ENCODE data around the gene EIF3I.

DNA sequence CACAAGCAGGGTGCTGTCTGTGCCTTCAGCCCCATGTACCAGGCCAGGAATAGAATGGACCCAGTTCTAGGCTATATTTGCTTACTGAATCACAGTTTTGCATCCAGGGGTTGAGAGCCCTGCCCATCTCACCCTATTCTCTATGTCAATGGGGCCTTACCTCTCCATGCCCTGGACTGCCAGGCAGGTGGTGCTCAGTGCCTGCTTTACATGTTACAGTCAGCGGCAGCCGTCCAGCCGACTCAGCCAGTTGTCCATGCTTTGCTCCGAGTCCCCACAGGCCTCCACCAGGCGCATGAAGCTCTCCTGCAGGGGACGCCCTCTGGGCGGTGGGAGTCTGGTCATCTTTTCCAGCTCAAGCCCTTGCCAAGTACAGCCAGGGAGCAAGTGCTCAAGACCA, 12.6 kb downstream of the EIF3I start:
- no peak for TF ChIP-seq TCF12 (IDR thresholded peaks at IDR 0.05; ENCODE audit: low read depth, low read length)
- TF ChIP-seq TAF1 (IDR thresholded peaks at IDR 0.05; ENCODE audit: low read depth, low read length): no peak
- TF ChIP-seq CREB1 (IDR thresholded peaks at IDR 0.05): no peak
- TF ChIP-seq EP300 (IDR thresholded peaks at IDR 0.05; ENCODE audit: borderline replicate concordance in 1 of 2, low read depth in 2 of 2, low read length in 2 of 2): no peak
- no peak for TF ChIP-seq CTCF (IDR thresholded peaks at IDR 0.05; ENCODE audit: control extremely low read depth in 1 of 3, insufficient read depth in 1 of 3, low read depth in 1 of 3, low read length in 3 of 3)
- no peak for TF ChIP-seq POLR2A (IDR thresholded peaks at IDR 0.05; ENCODE audit: control extremely low read depth in 1 of 2, low read depth in 2 of 2, low read length in 2 of 2)
- TF ChIP-seq SP1 (IDR thresholded peaks at IDR 0.05; ENCODE audit: low read depth, low read length): no peak
- TF ChIP-seq NANOG (IDR thresholded peaks at IDR 0.05; ENCODE audit: insufficient read depth, low read depth, low read length, poor library complexity, severe bottlenecking): no peak
- no peak for TF ChIP-seq CBX8 (IDR thresholded peaks at IDR 0.05; ENCODE audit: borderline replicate concordance, low read depth, low read length)
- no peak for TF ChIP-seq JUN (IDR thresholded peaks at IDR 0.05; ENCODE audit: low read depth, low read length)
